ENCODE measurements around the gene SCML1. TPM values are rescaled to one million over a fixed set of nuclear protein-coding genes. Genes with fewer than 3 reads are reported as not detected.

The SCML1 gene
- total RNA-seq, 6 donors from 2014 or later = 6.8 to 20.9 (median 12.8) TPM

- TF ChIP-seq POLR2A (IDR thresholded peaks at IDR 0.05) (no peak), EP300 (IDR thresholded peaks at IDR 0.05) (no peak), POLR2AphosphoS5 (IDR thresholded peaks at IDR 0.05) (no peak)
- TF ChIP-seq, protein P1, sequence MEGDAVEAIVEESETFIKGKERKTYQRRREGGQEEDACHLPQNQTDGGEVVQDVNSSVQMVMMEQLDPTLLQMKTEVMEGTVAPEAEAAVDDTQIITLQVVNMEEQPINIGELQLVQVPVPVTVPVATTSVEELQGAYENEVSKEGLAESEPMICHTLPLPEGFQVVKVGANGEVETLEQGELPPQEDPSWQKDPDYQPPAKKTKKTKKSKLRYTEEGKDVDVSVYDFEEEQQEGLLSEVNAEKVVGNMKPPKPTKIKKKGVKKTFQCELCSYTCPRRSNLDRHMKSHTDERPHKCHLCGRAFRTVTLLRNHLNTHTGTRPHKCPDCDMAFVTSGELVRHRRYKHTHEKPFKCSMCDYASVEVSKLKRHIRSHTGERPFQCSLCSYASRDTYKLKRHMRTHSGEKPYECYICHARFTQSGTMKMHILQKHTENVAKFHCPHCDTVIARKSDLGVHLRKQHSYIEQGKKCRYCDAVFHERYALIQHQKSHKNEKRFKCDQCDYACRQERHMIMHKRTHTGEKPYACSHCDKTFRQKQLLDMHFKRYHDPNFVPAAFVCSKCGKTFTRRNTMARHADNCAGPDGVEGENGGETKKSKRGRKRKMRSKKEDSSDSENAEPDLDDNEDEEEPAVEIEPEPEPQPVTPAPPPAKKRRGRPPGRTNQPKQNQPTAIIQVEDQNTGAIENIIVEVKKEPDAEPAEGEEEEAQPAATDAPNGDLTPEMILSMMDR (IDR thresholded peaks at IDR 0.05) = no peak
- Histone ChIP-seq H3K9me3 (no peaks in the 10 kb centered on the region), H3K36me3 (no peaks in the 10 kb centered on the region), H3K4me1 (no peaks in the 10 kb centered on the region), H3K27ac (no peak overlapping the region), H3K4me3 (no peak overlapping the region), H3K27me3 (no peaks in the 10 kb centered on the region)
- WGBS, 2 donors = 57 to 67% methylated on average over 1 of the region's 1 CpG
- ATAC-seq (ENCODE audit: low FRiP score in 2 of 2) (no peak), DNase-seq (no peak)
Measured at GRCh38 chrX:17697191-17697590, 40.1 kb upstream of the SCML1 start.

- no peaks in the 10 kb centered on the region for H3K36me3 ChIP-seq
- no peaks in the 10 kb centered on the region for H3K4me1 ChIP-seq
- no peaks in the 10 kb centered on the region for H3K27me3 ChIP-seq
- no peaks in the 10 kb centered on the region for H3K9me3 ChIP-seq
- TF ChIP-seq POLR2AphosphoS5 (IDR thresholded peaks at IDR 0.05) = no peak
- TF ChIP-seq, protein P1 (IDR thresholded peaks at IDR 0.05) = no peak
- no peak for TF ChIP-seq POLR2A (IDR thresholded peaks at IDR 0.05)
- TF ChIP-seq EP300 (IDR thresholded peaks at IDR 0.05) = no peak
- H3K27ac ChIP-seq = no peak overlapping the region
- ATAC-seq (ENCODE audit: low FRiP score in 2 of 2) (no peak), DNase-seq (no peak)
- H3K4me3 ChIP-seq = no peak overlapping the region
- 42 to 75% methylated on average over 1 of the region's 1 CpG for whole genome bisulfite sequencing, 2 donors
Measured at GRCh38 chrX:17700976-17701375, 36.3 kb upstream of the SCML1 start.

DNA sequence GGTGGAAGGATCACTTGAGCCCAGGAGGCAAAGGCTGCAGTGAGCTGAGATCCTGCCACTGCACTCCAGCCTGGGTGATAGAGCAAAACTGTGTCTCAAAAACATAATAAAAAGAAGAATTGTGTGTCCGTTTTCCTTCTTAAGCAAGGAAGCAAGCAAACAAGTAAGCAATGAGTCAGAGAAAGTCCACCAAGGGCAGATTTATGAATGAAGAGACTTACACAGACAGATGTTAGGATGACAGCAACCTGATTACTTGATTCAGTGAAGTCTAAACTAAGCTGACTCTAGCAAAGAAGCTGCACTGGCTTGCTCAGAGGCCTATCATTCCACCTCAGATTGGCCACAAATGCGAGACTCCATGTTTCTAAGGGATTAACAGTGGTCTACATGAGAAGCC, 34.1 kb upstream of the SCML1 start:
- no peak for DNase-seq
- ATAC-seq (ENCODE audit: low FRiP score in 2 of 2) = no peak
- H3K36me3 ChIP-seq = no peaks in the 10 kb centered on the region
- no peak overlapping the region for H3K4me3 ChIP-seq
- 64 to 100% methylated on average over 2 of the region's 2 CpGs for WGBS, 2 donors
- H3K27me3 ChIP-seq = no peaks in the 10 kb centered on the region
- H3K4me1 ChIP-seq = no peaks in the 10 kb centered on the region
- no peak overlapping the region for H3K27ac ChIP-seq
- no peak for TF ChIP-seq POLR2A (IDR thresholded peaks at IDR 0.05)
- TF ChIP-seq, protein P1 (IDR thresholded peaks at IDR 0.05) = no peak
- no peak for TF ChIP-seq POLR2AphosphoS5 (IDR thresholded peaks at IDR 0.05)
- no peak for TF ChIP-seq EP300 (IDR thresholded peaks at IDR 0.05)
- H3K9me3 ChIP-seq = no peaks in the 10 kb centered on the region

GRCh38 chrX:17705211-17705610, 32.1 kb upstream of the SCML1 start:
- H3K9me3 ChIP-seq = no peaks in the 10 kb centered on the region
- ATAC-seq (ENCODE audit: low FRiP score in 2 of 2) (no peak), DNase-seq (no peak)
- H3K4me3 ChIP-seq = no peak overlapping the region
- TF ChIP-seq EP300 (IDR thresholded peaks at IDR 0.05) = no peak
- no peak for TF ChIP-seq POLR2A (IDR thresholded peaks at IDR 0.05)
- no peak for TF ChIP-seq POLR2AphosphoS5 (IDR thresholded peaks at IDR 0.05)
- TF ChIP-seq, protein P1 (IDR thresholded peaks at IDR 0.05) = no peak
- no peaks in the 10 kb centered on the region for H3K27me3 ChIP-seq
- H3K27ac ChIP-seq = no peak overlapping the region
- no peaks in the 10 kb centered on the region for H3K36me3 ChIP-seq
- H3K4me1 ChIP-seq = no peaks in the 10 kb centered on the region
- WGBS, 2 donors = 82 to 88% methylated on average over 2 of the region's 2 CpGs

DNA sequence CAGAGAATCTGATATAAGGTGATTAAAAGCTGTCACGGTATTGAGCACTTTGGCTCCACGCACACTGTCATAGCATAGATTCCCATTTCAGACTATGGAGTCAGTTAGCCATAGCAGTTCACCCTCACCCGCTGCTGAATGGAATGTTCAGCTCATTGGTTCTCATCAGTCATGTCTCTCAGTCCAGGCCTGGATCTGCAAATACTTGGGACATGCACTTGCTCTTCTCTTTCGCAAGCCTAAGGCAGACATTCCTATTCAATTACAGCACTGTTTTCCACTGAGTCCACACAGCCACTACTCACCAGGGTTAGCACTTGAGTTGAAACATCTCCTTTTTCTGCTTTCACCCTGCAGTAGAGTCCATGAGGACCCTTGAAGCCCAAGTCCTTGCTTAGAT, 30.6 kb upstream of the SCML1 start:
- 78 to 88% methylated on average over 3 to 4 of the region's 4 CpGs for WGBS, 2 donors
- TF ChIP-seq EP300 (IDR thresholded peaks at IDR 0.05) (no peak), POLR2AphosphoS5 (IDR thresholded peaks at IDR 0.05) (no peak)

More for the DNA sequence above, 30.6 kb upstream of the SCML1 start:
- H3K27me3 ChIP-seq = no peaks in the 10 kb centered on the region
- H3K4me1 ChIP-seq = no peaks in the 10 kb centered on the region
- H3K9me3 ChIP-seq = no peaks in the 10 kb centered on the region
- no peak overlapping the region for H3K27ac ChIP-seq
- H3K4me3 ChIP-seq = no peak overlapping the region
- DNase-seq (no peak), ATAC-seq (ENCODE audit: low FRiP score in 2 of 2) (no peak)
- H3K36me3 ChIP-seq = no peaks in the 10 kb centered on the region

Measured in upper lobe of left lung (tissue), 6 donors.